Measurements from ENCODE around the gene ARL6IP5. TPM values are rescaled to one million over a fixed set of nuclear protein-coding genes. Genes with fewer than 3 reads are reported as not detected.

ARL6IP5 gene
- total RNA-seq, 4 donors from 2014 or later = 100 to 142 (median 110) TPM

DNA sequence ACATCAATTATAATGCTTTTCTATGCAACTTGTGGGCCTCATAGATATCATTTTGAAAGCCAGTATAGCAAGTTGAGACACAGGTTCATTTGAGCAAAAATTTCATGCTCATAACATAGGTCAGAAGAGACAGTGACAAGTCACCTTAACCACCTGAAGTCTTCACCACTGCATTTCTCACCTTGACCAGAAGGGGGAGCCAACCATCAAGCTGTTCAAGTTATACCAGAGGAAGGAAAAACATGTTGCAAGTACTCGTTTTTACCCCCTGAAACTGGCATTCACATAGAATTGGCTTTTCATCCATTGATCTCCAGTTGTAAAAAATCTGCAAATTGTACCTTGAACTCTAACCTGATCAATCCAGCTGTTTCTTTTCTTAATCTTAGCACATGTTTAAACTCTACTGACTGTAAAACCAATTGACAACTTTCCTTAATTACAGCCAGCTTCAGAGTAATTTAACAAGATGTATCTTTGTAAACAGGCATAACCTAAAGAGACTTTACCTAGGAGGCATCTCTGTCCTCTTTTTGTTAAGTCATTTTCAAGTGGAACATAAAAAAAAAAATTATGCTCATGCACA lies 36.2 kb downstream of the ARL6IP5 start:
- Histone ChIP-seq H3K4me1 (peaks cover 0 to 26% (median 19%) of the 10 kb centered on the region in 4 donors), H3K9me3 (no peaks in the 10 kb centered on the region), H3K4me3 (peak overlapping the region in 3 of 4 donors; percentile 19 to 42 (median 36)), H3K27ac (replicated peaks in 1 of 4) (peak overlapping the region in 3 of 4 donors; percentile 47 to 63 (median 59)), H3K36me3 (no peaks in the 10 kb centered on the region), H3K27me3 (no peaks in the 10 kb centered on the region)
- 0% methylated on average over 1 of the region's 1 CpG for WGBS
- intact Hi-C loops (cut with DNase I) = loop anchor here (5.0 kb wide), 1 partner anchor 186 kb away; no protein-coding TSS in a partner anchor
- no peak for DNase-seq (ENCODE audit: extremely low spot score)
- no peak for TF ChIP-seq POLR2AphosphoS5 (IDR thresholded peaks at IDR 0.05)
- TF ChIP-seq EP300 (IDR thresholded peaks at IDR 0.05) = no peak
- TF ChIP-seq POLR2A (IDR thresholded peaks at IDR 0.05; ENCODE audit: low read depth) = no peak
- TF ChIP-seq, protein P1, sequence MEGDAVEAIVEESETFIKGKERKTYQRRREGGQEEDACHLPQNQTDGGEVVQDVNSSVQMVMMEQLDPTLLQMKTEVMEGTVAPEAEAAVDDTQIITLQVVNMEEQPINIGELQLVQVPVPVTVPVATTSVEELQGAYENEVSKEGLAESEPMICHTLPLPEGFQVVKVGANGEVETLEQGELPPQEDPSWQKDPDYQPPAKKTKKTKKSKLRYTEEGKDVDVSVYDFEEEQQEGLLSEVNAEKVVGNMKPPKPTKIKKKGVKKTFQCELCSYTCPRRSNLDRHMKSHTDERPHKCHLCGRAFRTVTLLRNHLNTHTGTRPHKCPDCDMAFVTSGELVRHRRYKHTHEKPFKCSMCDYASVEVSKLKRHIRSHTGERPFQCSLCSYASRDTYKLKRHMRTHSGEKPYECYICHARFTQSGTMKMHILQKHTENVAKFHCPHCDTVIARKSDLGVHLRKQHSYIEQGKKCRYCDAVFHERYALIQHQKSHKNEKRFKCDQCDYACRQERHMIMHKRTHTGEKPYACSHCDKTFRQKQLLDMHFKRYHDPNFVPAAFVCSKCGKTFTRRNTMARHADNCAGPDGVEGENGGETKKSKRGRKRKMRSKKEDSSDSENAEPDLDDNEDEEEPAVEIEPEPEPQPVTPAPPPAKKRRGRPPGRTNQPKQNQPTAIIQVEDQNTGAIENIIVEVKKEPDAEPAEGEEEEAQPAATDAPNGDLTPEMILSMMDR (IDR thresholded peaks at IDR 0.05) = peak; percentile 88 to 95 (median 95)

DNA sequence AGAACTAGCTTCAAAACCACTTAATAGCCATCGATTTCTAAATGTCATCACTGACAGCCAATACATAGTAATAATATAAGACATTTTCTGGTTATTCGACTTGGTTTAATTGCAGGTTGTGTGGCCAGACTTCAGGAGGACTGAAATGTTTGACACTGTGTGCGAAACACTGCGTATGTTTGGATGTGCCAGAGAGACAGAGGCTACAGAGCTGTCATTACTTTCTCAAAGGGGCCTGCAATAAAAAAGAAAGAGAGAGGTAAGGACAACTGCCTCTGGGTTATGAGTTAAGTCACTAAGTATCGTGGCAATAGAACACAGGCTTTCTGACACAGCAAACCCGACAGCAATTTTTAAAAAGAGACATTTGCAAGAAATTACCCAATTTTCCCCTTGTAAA lies 36.8 kb downstream of the ARL6IP5 start:
- Histone ChIP-seq H3K4me1 (peaks cover 0 to 26% (median 19%) of the 10 kb centered on the region in 4 donors), H3K27ac (replicated peaks in 1 of 4) (peak overlapping the region; percentile 2 to 63 (median 53)), H3K27me3 (no peaks in the 10 kb centered on the region), H3K4me3 (peak overlapping the region; percentile 19 to 42 (median 35)), H3K9me3 (no peaks in the 10 kb centered on the region), H3K36me3 (no peaks in the 10 kb centered on the region)
- TF ChIP-seq EP300 (IDR thresholded peaks at IDR 0.05) (no peak), POLR2A (IDR thresholded peaks at IDR 0.05; ENCODE audit: low read depth) (no peak), POLR2AphosphoS5 (IDR thresholded peaks at IDR 0.05) (no peak)
- TF ChIP-seq, protein P1 (IDR thresholded peaks at IDR 0.05) = no peak
- DNase-seq (ENCODE audit: extremely low spot score) = no peak
- intact Hi-C loops (cut with DNase I) = loop anchor here (5.0 kb wide), 1 partner anchor 186 kb away; no protein-coding TSS in a partner anchor
- 53% methylated on average over 6 of the region's 6 CpGs for WGBS

DNA sequence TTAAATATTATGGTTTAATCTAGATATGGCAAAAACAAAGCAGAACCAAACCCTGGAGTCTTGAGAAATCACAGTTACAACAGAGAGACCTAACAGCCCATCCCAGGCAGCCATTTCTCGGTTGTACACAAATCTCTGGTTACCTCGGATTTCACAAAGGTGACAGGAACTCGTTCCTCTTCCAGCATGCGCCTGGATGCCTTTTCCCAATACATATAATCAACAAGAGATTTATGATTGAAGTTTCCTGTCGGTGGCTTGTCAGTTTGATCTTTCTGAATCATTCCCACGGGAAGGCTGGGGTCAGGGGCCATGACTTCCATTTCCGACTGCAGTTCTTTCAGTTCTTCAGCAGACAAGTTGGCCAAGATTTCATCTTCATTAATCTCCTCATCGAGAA lies 37.2 kb downstream of the ARL6IP5 start:
- no peak for DNase-seq (ENCODE audit: extremely low spot score)
- no peaks in the 10 kb centered on the region for H3K27me3 ChIP-seq
- H3K36me3 ChIP-seq = no peaks in the 10 kb centered on the region
- no peaks in the 10 kb centered on the region for H3K9me3 ChIP-seq
- WGBS = 37% methylated on average over 8 of the region's 8 CpGs
- peaks cover 0 to 26% (median 19%) of the 10 kb centered on the region in 4 donors for H3K4me1 ChIP-seq
- H3K27ac ChIP-seq (replicated peaks in 1 of 4) = peak overlapping the region; percentile 2 to 63 (median 53)
- no peak for TF ChIP-seq POLR2AphosphoS5 (IDR thresholded peaks at IDR 0.05)
- TF ChIP-seq, protein P1 (IDR thresholded peaks at IDR 0.05) = no peak
- TF ChIP-seq EP300 (IDR thresholded peaks at IDR 0.05) = no peak
- no peak for TF ChIP-seq POLR2A (IDR thresholded peaks at IDR 0.05; ENCODE audit: low read depth)
- intact Hi-C loops (cut with DNase I) = loop anchor here (5.0 kb wide), 1 partner anchor 185 kb away; no protein-coding TSS in a partner anchor
- H3K4me3 ChIP-seq = peak overlapping the region; percentile 19 to 42 (median 35)

DNA sequence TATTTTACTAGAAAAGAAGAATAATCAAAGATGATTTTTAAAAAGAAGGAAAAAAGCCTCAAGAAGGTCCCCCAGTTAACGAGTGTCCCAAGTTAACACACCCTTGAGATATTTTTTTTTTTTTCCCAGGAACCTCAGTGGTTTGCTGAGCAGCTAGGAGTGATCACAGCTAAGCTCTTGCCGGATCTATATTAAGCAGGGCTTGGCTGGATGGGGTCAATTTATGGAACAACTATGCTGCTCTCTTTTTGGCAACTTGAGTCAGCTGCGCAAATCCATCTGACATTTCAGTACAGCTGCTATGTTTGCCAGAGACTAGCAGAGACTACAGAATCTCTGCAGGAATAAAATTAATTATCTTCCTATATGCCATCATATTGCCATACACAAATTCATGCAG lies 37.7 kb downstream of the ARL6IP5 start, which contains the start of gene LMOD3:
Gene LMOD3, minus strand, starts transcription at position 193 of the 400 bp plus-strand sequence. CDS start 209 bp downstream, outside the sequence.
- intact Hi-C loops (cut with DNase I) = loop anchor here (5.0 kb wide), 1 partner anchor 185 kb away; no protein-coding TSS in a partner anchor
- no peak for TF ChIP-seq EP300 (IDR thresholded peaks at IDR 0.05)
- no peak for TF ChIP-seq POLR2AphosphoS5 (IDR thresholded peaks at IDR 0.05)
- TF ChIP-seq, protein P1 (IDR thresholded peaks at IDR 0.05) = no peak
- no peak for TF ChIP-seq POLR2A (IDR thresholded peaks at IDR 0.05; ENCODE audit: low read depth)
- peak within 1 kb of the TSS; percentile 2 to 63 (median 53) for H3K27ac ChIP-seq (replicated peaks in 1 of 4)
- no peaks in the 10 kb centered on the region for H3K36me3 ChIP-seq
- no peak for DNase-seq (ENCODE audit: extremely low spot score)
- 34% methylated on average over 3 of the region's 3 CpGs for WGBS
- no peaks in the 10 kb centered on the region for H3K9me3 ChIP-seq
- H3K4me1 ChIP-seq = peaks cover 0 to 26% (median 19%) of the 10 kb centered on the region in 4 donors
- H3K27me3 ChIP-seq = no peaks in the 10 kb centered on the region
- peak within 1 kb of the TSS; percentile 19 to 42 (median 35) for H3K4me3 ChIP-seq

All from esophagus muscularis mucosa (tissue), 4 donors.